ENCODE measurements around the gene GLTPD2.

Gene GLTPD2

GRCh38 chr17:4788807-4789700, at the start of gene GLTPD2:
Gene GLTPD2 (plus strand): TSS chr17:4788964. CDS start chr17:4789012, 48 bp downstream.
- no peak for TF ChIP-seq EZH2phosphoT487 (IDR thresholded peaks at IDR 0.05; ENCODE audit: borderline replicate concordance, low read length)
- no peak for TF ChIP-seq CTCF (IDR thresholded peaks at IDR 0.05; ENCODE audit: low read depth, low read length, poor library complexity, severe bottlenecking)
- H3F3A ChIP-seq (ENCODE audit: control insufficient read depth, insufficient read depth), result peaks cover 4% of the 10 kb centered on the region; the same call in 1 of the 2 replicates
- no peaks in the 10 kb centered on the region for H3K79me2 ChIP-seq (ENCODE audit: control insufficient read depth, low read length)
- H3K4me2 ChIP-seq (ENCODE audit: low read length), result peak within 1 kb of the TSS; percentile 91
- no peaks in the 10 kb centered on the region for H4K20me1 ChIP-seq (ENCODE audit: control insufficient read depth, insufficient read depth, low read depth, low read length)
- H3K36me3 ChIP-seq (ENCODE audit: control insufficient read depth, low read length), result no peaks in the 10 kb centered on the region
- no peak within 1 kb of the TSS for H3K27ac ChIP-seq (ENCODE audit: low read depth, low read length)
- H3K4me3 ChIP-seq (ENCODE audit: low read length), result peak within 1 kb of the TSS; percentile 78
- peaks cover 15% of the 10 kb centered on the region for H3K4me1 ChIP-seq (ENCODE audit: control insufficient read depth, low read length)
- H3K27me3 ChIP-seq (ENCODE audit: control insufficient read depth, low read length), result peaks cover 15% of the 10 kb centered on the region
- no peaks in the 10 kb centered on the region for H3K9me3 ChIP-seq (ENCODE audit: control insufficient read depth, insufficient read depth, low read length)
- no peaks in the 10 kb centered on the region for H3K9me2 ChIP-seq (replicated peaks; ENCODE audit: control insufficient read depth, low read length)

GRCh38 chr17:4739122-4740024, 49.4 kb upstream of the GLTPD2 start, which contains the start of the genes CXCL16 and ZMYND15:
Gene CXCL16 (minus strand): TSS chr17:4739928. CDS start chr17:4739339, 589 bp downstream.
Gene ZMYND15 (plus strand): TSS chr17:4739833. CDS start chr17:4740549, 716 bp downstream.
- Histone ChIP-seq H3K9me3 (ENCODE audit: control insufficient read depth, insufficient read depth, low read length) (no peaks in the 10 kb centered on the region), H3K4me1 (ENCODE audit: control insufficient read depth, low read length) (peaks cover 22% of the 10 kb centered on the region), H3K79me2 (ENCODE audit: control insufficient read depth, low read length) (no peaks in the 10 kb centered on the region), H3K36me3 (ENCODE audit: control insufficient read depth, low read length) (no peaks in the 10 kb centered on the region), H3F3A (ENCODE audit: control insufficient read depth, insufficient read depth) (0 out of 2 replicates have a peak, but pooled peaks cover 2% of the 10 kb centered on the region), H3K9me2 (replicated peaks; ENCODE audit: control insufficient read depth, low read length) (no peaks in the 10 kb centered on the region), H3K27ac (ENCODE audit: low read depth, low read length) (no peak within 1 kb of the TSS), H3K27me3 (ENCODE audit: control insufficient read depth, low read length) (peaks cover 35% of the 10 kb centered on the region), H3K4me2 (ENCODE audit: low read length) (peak within 1 kb of the TSS; percentile 74), H3K4me3 (ENCODE audit: low read length) (peak within 1 kb of the TSS; percentile 62), H4K20me1 (ENCODE audit: control insufficient read depth, insufficient read depth, low read depth, low read length) (no peaks in the 10 kb centered on the region; the same call in 1 of the 2 replicates)
- TF ChIP-seq CTCF (IDR thresholded peaks at IDR 0.05; ENCODE audit: low read depth, low read length, poor library complexity, severe bottlenecking) (no peak), EZH2phosphoT487 (IDR thresholded peaks at IDR 0.05; ENCODE audit: borderline replicate concordance, low read length) (peak; percentile 71; the same call in 1 of the 2 replicates)

- H3K27me3 ChIP-seq (ENCODE audit: control insufficient read depth, low read length), result peaks cover 35% of the 10 kb centered on the region
- H4K20me1 ChIP-seq (ENCODE audit: control insufficient read depth, insufficient read depth, low read depth, low read length), result no peaks in the 10 kb centered on the region; the same call in 1 of the 2 replicates
These were observed 48.8 kb upstream of the GLTPD2 start for GRCh38 chr17:4740025-4740351.

More at GRCh38 chr17:4740025-4740351, 48.8 kb upstream of the GLTPD2 start:
- H3K4me2 ChIP-seq (ENCODE audit: low read length), result peak overlapping the region; percentile 74
- H3K4me1 ChIP-seq (ENCODE audit: control insufficient read depth, low read length), result peaks cover 22% of the 10 kb centered on the region
- H3K9me3 ChIP-seq (ENCODE audit: control insufficient read depth, insufficient read depth, low read length), result no peaks in the 10 kb centered on the region
- no peaks in the 10 kb centered on the region for H3K79me2 ChIP-seq (ENCODE audit: control insufficient read depth, low read length)
- H3K36me3 ChIP-seq (ENCODE audit: control insufficient read depth, low read length), result no peaks in the 10 kb centered on the region
- TF ChIP-seq EZH2phosphoT487 (IDR thresholded peaks at IDR 0.05; ENCODE audit: borderline replicate concordance, low read length), result no peak; the same call in 1 of the 2 replicates
- no peak overlapping the region for H3K27ac ChIP-seq (ENCODE audit: low read depth, low read length)
- H3F3A ChIP-seq (ENCODE audit: control insufficient read depth, insufficient read depth), result 0 out of 2 replicates have a peak, but pooled peaks cover 2% of the 10 kb centered on the region
- no peaks in the 10 kb centered on the region for H3K9me2 ChIP-seq (replicated peaks; ENCODE audit: control insufficient read depth, low read length)
- peak overlapping the region; percentile 62 for H3K4me3 ChIP-seq (ENCODE audit: low read length)
